GM11168 (cell line): ENCODE measurements around the gene VWA2.

ENCODE experiments used
- in situ Hi-C: fragments of 300-500 bp; cut with MboI; formaldehyde crosslinking; loops from one replicate; pipeline ENCODE4 v1.12.0; 2022; ENCODE audit warnings: low sequenced_read_pairs; ENCODE audit not compliant: unreplicated experiment

The VWA2 gene

GRCh38 chr10:114245121-114245791, 6.2 kb downstream of the VWA2 start:
- in situ Hi-C loops: no loop called here

GRCh38 chr10:114246679-114247305, 7.7 kb downstream of the VWA2 start:
- in situ Hi-C loops: no loop called here

- in situ Hi-C loops: no loop called here
Measured at GRCh38 chr10:114250236-114250635, 11.2 kb downstream of the VWA2 start.

- in situ Hi-C loops: no loop called here
Measured at GRCh38 chr10:114250716-114251115, 11.7 kb downstream of the VWA2 start.

GRCh38 chr10:114252092-114252491, 13.0 kb downstream of the VWA2 start:
- in situ Hi-C loops: no loop called here

- in situ Hi-C loops: no loop called here
Measured at GRCh38 chr10:114252883-114253282, 13.8 kb downstream of the VWA2 start.

GRCh38 chr10:114255227-114255626, 16.2 kb downstream of the VWA2 start:
- in situ Hi-C loops: no loop called here

- in situ Hi-C loops: no loop called here
Measured at GRCh38 chr10:114256008-114256765, 17.1 kb downstream of the VWA2 start.

GRCh38 chr10:114256822-114257221, 17.8 kb downstream of the VWA2 start:
- in situ Hi-C loops: no loop called here

- in situ Hi-C loops: no loop called here
Measured at GRCh38 chr10:114257498-114257897, 18.4 kb downstream of the VWA2 start.

GRCh38 chr10:114258274-114258840, 19.3 kb downstream of the VWA2 start:
- in situ Hi-C loops: no loop called here

- in situ Hi-C loops: no loop called here
Measured at GRCh38 chr10:114259824-114260223, 20.8 kb downstream of the VWA2 start.

- in situ Hi-C loops: no loop called here
Measured at GRCh38 chr10:114260366-114260765, 21.3 kb downstream of the VWA2 start.

- in situ Hi-C loops: no loop called here
Measured at GRCh38 chr10:114261076-114261475, 22.0 kb downstream of the VWA2 start.

- in situ Hi-C loops: no loop called here
Measured at GRCh38 chr10:114262496-114262895, 23.4 kb downstream of the VWA2 start.

- in situ Hi-C loops: no loop called here
Measured at GRCh38 chr10:114265392-114266053, 26.5 kb downstream of the VWA2 start.

GRCh38 chr10:114266521-114266920, 27.5 kb downstream of the VWA2 start:
- in situ Hi-C loops: no loop called here

GRCh38 chr10:114271075-114271778, 32.2 kb downstream of the VWA2 start:
- in situ Hi-C loops: no loop called here

GRCh38 chr10:114271779-114272167, 32.7 kb downstream of the VWA2 start:
- in situ Hi-C loops: no loop called here

- in situ Hi-C loops: no loop called here
Measured at GRCh38 chr10:114272696-114273095, 33.6 kb downstream of the VWA2 start.
